GM12878 (cell line): ENCODE measurements around the gene EPHA2. TPM values are rescaled to one million over a fixed set of nuclear protein-coding genes. Genes with fewer than 3 reads are reported as not detected.

Source experiments
- ATAC-seq: fragments of 200-7000 bp; cut with Tn5 transposase; 3 replicates; pipeline ENCODE4 v1.9.1; 2020; ENCODE audit warnings: mild to moderate bottlenecking, moderate library complexity
- BruUV-seq: library from RNA; stranded (reverse); fragments of 400-500 nt; replicated peaks from 2 replicates; lab custom pipeline; 2021; lab: Mats Ljungman, UMichigan
- CTCF ChIA-PET: fragments of 300-600 bp; sonication (Branson Sonifier 250); formaldehyde crosslinking; extraction: SDS; loops from one replicate; lab custom pipeline; 2021; ENCODE audit warnings: inconsistent platforms; lab: Yijun Ruan, JAX
- POLR2A ChIA-PET: fragments of 350-600 bp; formaldehyde crosslinking; extraction: SDS; loops from one replicate; lab custom pipeline; 2021; ENCODE audit warnings: inconsistent platforms; lab: Charles Lee
- RAD21 ChIA-PET: fragments of 300-600 bp; sonication (Branson Sonifier 250); formaldehyde crosslinking; loops from one replicate; lab custom pipeline; 2023; ENCODE audit warnings: antibody characterized with exemption; ENCODE audit not compliant: unreplicated experiment; lab: Charles Lee
- SMC1A ChIA-PET: fragments of 300-600 bp; sonication (Branson Sonifier 250); formaldehyde crosslinking; loops from one replicate; lab custom pipeline; 2023; ENCODE audit not compliant: unreplicated experiment, uncharacterized antibody; lab: Charles Lee
- DNase-seq: peaks from one replicate; pipeline ENCODE4 v3.0.0-alpha.2; 2011; ENCODE audit warnings: low read depth, low spot score
- FAIRE-seq: peaks from 3 replicates; lab custom pipeline; 2011; peaks lifted over from hg19 to GRCh38; lab: Jason Lieb, UNC
- H2AFZ ChIP-seq: 2 replicates; pipeline ENCODE4 v1.6.0; 2011; ENCODE audit warnings: low read depth, low read length, control low read depth; ENCODE audit not compliant: control insufficient read depth
- H3K27ac ChIP-seq: 2 replicates; pipeline ENCODE4 v1.5.1; 2011; ENCODE audit warnings: control low read depth; ENCODE audit not compliant: control insufficient read depth, insufficient read depth
- H3K27me3 ChIP-seq, 2 experiments: replicated peaks in 1 of 2; 2 replicates each; pipeline versions ENCODE4 v1.6.0 to v1.6.1; 2011; ENCODE audit warnings: low read length in 1 of 2; ENCODE audit not compliant: control insufficient read depth in 2 of 2, insufficient read depth in 2 of 2
- H3K36me3 ChIP-seq, 2 experiments: 2 replicates each; pipeline ENCODE4 v1.5.1; 2011; ENCODE audit warnings: low read length in 1 of 2; ENCODE audit not compliant: control insufficient read depth in 2 of 2, insufficient read depth in 2 of 2
- H3K4me1 ChIP-seq: 2 replicates; pipeline ENCODE4 v1.6.1; 2011; ENCODE audit warnings: mild to moderate bottlenecking, low read length, moderate library complexity, mixed read lengths; ENCODE audit not compliant: control insufficient read depth, insufficient read depth
- H3K4me2 ChIP-seq: 2 replicates; pipeline ENCODE4 v1.6.0; 2011; ENCODE audit warnings: control low read depth; ENCODE audit not compliant: control insufficient read depth, insufficient read depth
- H3K4me3 ChIP-seq: fragments of 200-600 bp; sonication (generic); 2 replicates; pipeline ENCODE4 v1.5.1; 2016
- H3K79me2 ChIP-seq: 2 replicates; pipeline ENCODE4 v1.6.0; 2011; ENCODE audit warnings: low read length; ENCODE audit not compliant: control insufficient read depth, insufficient read depth
- H3K9ac ChIP-seq: 2 replicates; pipeline ENCODE4 v1.8.0; 2011; ENCODE audit warnings: low read length, control low read depth, mixed read lengths; ENCODE audit not compliant: control insufficient read depth, insufficient read depth
- H3K9me3 ChIP-seq: replicated peaks from 3 replicates; pipeline ENCODE4 v1.5.1; 2011; ENCODE audit warnings: mild to moderate bottlenecking, low read length; ENCODE audit not compliant: control insufficient read depth, insufficient read depth
- H4K20me1 ChIP-seq: 2 replicates; pipeline ENCODE4 v1.6.0; 2011; ENCODE audit not compliant: control insufficient read depth, insufficient read depth
- ATF3 ChIP-seq: IDR thresholded peaks from 2 replicates; pipeline ENCODE4 v1.6.1; 2011; ENCODE audit warnings: low read depth, mild to moderate bottlenecking, low read length, moderate library complexity, borderline replicate concordance; ENCODE audit errors: extremely low read depth
- CUX1 ChIP-seq: IDR thresholded peaks from 2 replicates; pipeline ENCODE4 v1.6.1; 2012; ENCODE audit warnings: improper control_type of control experiment, low read depth, low read length; ENCODE audit not compliant: insufficient replicate concordance
- ESRRA ChIP-seq: IDR thresholded peaks from 2 replicates; pipeline ENCODE4 v1.6.1; 2012; ENCODE audit warnings: mild to moderate bottlenecking, low read length, improper control_type of control experiment
- NFYB ChIP-seq: IDR thresholded peaks from 2 replicates; pipeline ENCODE4 v1.6.1; 2011; ENCODE audit warnings: low read depth, mild to moderate bottlenecking, low read length, improper control_type of control experiment, moderate library complexity; ENCODE audit not compliant: insufficient read depth
- RBBP5 ChIP-seq: fragments of 200-600 bp; sonication (generic); conservative IDR thresholded peaks from 2 replicates; pipeline ENCODE4 v1.6.1; 2016
- YBX1 ChIP-seq: fragments of 450-650 bp; IDR thresholded peaks from 2 replicates; pipeline ENCODE4 v1.6.1; 2016; ENCODE audit warnings: antibody characterized with exemption
- ZNF207 ChIP-seq: fragments of 450-650 bp; IDR thresholded peaks from 2 replicates; pipeline ENCODE4 v1.6.1; 2014; ENCODE audit warnings: antibody characterized with exemption, mild to moderate bottlenecking, borderline replicate concordance
- WGBS: methylation state at CpG from one replicate; pipeline ENCODE4 v1.1.6; 2016; ENCODE audit warnings: low lambda C conversion rate; ENCODE audit not compliant: insufficient replicate concordance, insufficient coverage; ENCODE audit errors: missing lambda C conversion rate; 5-methylcytosine and 5-hydroxymethylcytosine counted together
- in situ Hi-C: fragments of 300-500 bp; cut with MboI; formaldehyde crosslinking; loops from 9 replicates; pipeline ENCODE4 v1.14.3; 2018; ENCODE audit warnings: mixed read lengths
- intact Hi-C: fragments of 100-400 bp; cut with micrococcal nuclease; formaldehyde crosslinking; loops from one replicate; pipeline ENCODE4 v1.14.2; 2022; ENCODE audit not compliant: unreplicated experiment
- polyA plus RNA-seq, 11 experiments: library from polyadenylated mRNA; depleted of rRNA in 4 of 11; unstranded in 6 of 11; stranded (reverse) in 5 of 11; fragments of >200 nt; fragmentation: Nextera tagmentation in 4 of 11; fragmentation: Illumina TruSeq in 1 of 11; extraction: Ambion mirVana in 4 of 11; extraction: Trizol in 1 of 11; gene quantifications; 1 replicate in 1 of 11; 2 replicates in 10 of 11; pipeline versions ENCODE4 v1.2.1 to v1.2.3, GENCODE V29; 2011 to 2016; ENCODE audit warnings: inconsistent platforms in 2 of 11, missing spikeins in 2 of 11, low read depth in 1 of 11
- total RNA-seq, 4 experiments: library from RNA; depleted of rRNA in 3 of 4; stranded (reverse); fragments of >200 nt in 3 of 4; fragmentation: Illumina TruSeq in 1 of 4; extraction: Trizol in 1 of 4; gene quantifications; 2 replicates each; pipeline versions ENCODE4 v1.2.1 to v1.2.3, GENCODE V29; 2013 to 2021
- TF ChIP-seq, protein P1 (sequence below): fragments of 450-650 bp; IDR thresholded peaks from 2 replicates; pipeline ENCODE4 v1.6.1; 2016; ENCODE audit warnings: mild to moderate bottlenecking

EPHA2 gene
- total and polyA plus RNA-seq, 10 of the 15 experiments (the other 5 are each of a cell fraction or from before 2014, with no cell fraction given), result 0.04 to 0.51 (median 0.23) TPM; not detected in 2

DNA sequence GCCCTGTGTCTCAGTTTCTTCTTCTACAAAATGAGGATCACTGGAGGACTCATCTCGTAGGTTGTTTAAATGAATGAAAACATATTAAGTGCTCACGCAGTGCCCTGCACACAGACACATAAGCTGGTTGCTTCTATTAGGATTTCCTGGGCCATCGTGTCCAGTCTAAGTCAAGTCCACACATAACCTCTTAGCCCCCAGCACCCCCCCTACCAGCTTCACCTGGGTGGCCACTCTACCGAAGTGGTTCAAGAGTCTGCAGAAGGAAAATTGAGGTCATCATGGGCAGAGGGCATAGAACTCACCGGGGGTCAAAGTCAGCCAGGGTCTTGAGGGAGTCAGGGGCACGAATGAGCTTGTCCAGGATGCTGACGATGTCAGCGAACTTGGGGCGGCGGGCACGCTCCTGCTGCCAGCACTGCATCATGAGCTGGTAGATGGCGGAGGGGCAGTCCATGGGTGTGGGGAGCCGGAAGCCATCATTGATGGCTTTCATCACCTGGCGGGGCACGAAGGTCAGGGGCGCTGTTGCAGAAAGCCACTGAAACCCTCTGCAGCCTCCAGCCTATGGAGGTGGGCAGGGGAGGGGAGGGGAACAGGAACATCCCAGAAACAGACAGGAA is 25.8 kb downstream of the EPHA2 start:
- no peaks in the 10 kb centered on the region for H4K20me1 ChIP-seq

More for the DNA sequence above, 25.8 kb downstream of the EPHA2 start:
- Histone ChIP-seq H3K4me1 (no peaks in the 10 kb centered on the region), H3K4me2 (no peak overlapping the region), H3K79me2 (no peaks in the 10 kb centered on the region), H3K27me3 (no peaks in the 10 kb centered on the region; a peak in 1 of 4 replicates), H3K36me3 (no peaks in the 10 kb centered on the region), H3K4me3 (no peak overlapping the region), H3K9ac (no peak overlapping the region), H2AFZ (no peak overlapping the region), H3K27ac (no peak overlapping the region), H3K9me3 (no peaks in the 10 kb centered on the region)
- RAD21 ChIA-PET, result interaction anchor here (0.6 kb wide), 1 partner anchor 45 kb away, joined by 3 read pairs; no protein-coding TSS in a partner anchor
- intact Hi-C loops (no loop called here), in situ Hi-C loops (no loop called here)
- WGBS, result 54% methylated on average over 16 of the region's 16 CpGs
- TF ChIP-seq, protein P1, sequence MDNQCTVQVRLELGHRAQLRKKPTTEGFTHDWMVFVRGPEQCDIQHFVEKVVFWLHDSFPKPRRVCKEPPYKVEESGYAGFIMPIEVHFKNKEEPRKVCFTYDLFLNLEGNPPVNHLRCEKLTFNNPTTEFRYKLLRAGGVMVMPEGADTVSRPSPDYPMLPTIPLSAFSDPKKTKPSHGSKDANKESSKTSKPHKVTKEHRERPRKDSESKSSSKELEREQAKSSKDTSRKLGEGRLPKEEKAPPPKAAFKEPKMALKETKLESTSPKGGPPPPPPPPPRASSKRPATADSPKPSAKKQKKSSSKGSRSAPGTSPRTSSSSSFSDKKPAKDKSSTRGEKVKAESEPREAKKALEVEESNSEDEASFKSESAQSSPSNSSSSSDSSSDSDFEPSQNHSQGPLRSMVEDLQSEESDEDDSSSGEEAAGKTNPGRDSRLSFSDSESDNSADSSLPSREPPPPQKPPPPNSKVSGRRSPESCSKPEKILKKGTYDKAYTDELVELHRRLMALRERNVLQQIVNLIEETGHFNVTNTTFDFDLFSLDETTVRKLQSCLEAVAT, result no peak
- TF ChIP-seq CUX1 (no peak), ATF3 (no peak), NFYB (no peak), RBBP5 (no peak), YBX1 (no peak), ZNF207 (no peak), ESRRA (no peak)
- BruUV-seq, result no TSS peak
- CTCF ChIA-PET, result no interaction called here
- ATAC-seq (no peak), FAIRE-seq (no peak), DNase-seq (no peak)
- SMC1A ChIA-PET, result no interaction called here
- POLR2A ChIA-PET, result interaction anchor here (0.6 kb wide), 1 partner anchor 10 kb away, joined by 5 read pairs; no protein-coding TSS in a partner anchor
